Tibial nerve (tissue), 4 donors: ENCODE data around the gene TMEM26. TPM values are rescaled to one million over a fixed set of nuclear protein-coding genes. Genes with fewer than 3 reads are reported as not detected.

Experiments
- DNase-seq, 2 donors: peaks; one replicate each; pipeline ENCODE4 v3.0.0-alpha.2; 2019; ENCODE audit warnings: low spot score in 2 of 2
- H3K27ac ChIP-seq, 4 donors: fragments of 200-600 bp; sonication (generic) in 3 of 4; one replicate each; pipeline ENCODE4 v1.5.1; 2017 to 2019; ENCODE audit warnings: mild to moderate bottlenecking in 1 of 4
- H3K27me3 ChIP-seq, 2 donors: fragments of 200-600 bp; sonication (generic) in 1 of 2; one replicate each; pipeline versions ENCODE4 v1.5.1 to v1.6.0; 2017 to 2019
- H3K36me3 ChIP-seq, 3 donors: fragments of 200-600 bp; sonication (generic); one replicate each; pipeline ENCODE4 v1.5.1; 2018 to 2019
- H3K4me1 ChIP-seq, 4 donors: fragments of 200-600 bp; sonication (generic) in 3 of 4; one replicate each; pipeline ENCODE4 v1.5.1; 2017 to 2019
- H3K4me3 ChIP-seq, 4 donors: fragments of 200-600 bp; sonication (generic) in 3 of 4; one replicate each; pipeline ENCODE4 v1.5.1; 2017 to 2019; ENCODE audit warnings: mild to moderate bottlenecking in 1 of 4, moderate library complexity in 1 of 4
- H3K9me3 ChIP-seq, 4 donors: fragments of 200-600 bp; sonication (generic) in 3 of 4; one replicate each; pipeline ENCODE4 v1.5.1; 2017 to 2019
- CTCF ChIP-seq, 5 experiments: fragments of 200-600 bp in 3 of 5; fragments of 450-650 bp in 2 of 5; sonication (generic) in 3 of 5; IDR thresholded peaks; one replicate each; pipeline ENCODE4 v1.5.1; 2016 to 2019; ENCODE audit warnings: antibody characterized with exemption in 5 of 5, mild to moderate bottlenecking in 3 of 5, moderate library complexity in 2 of 5
- EP300 ChIP-seq, 2 donors: sonication (generic); formaldehyde crosslinking; IDR thresholded peaks; one replicate each; pipeline ENCODE4 v1.6.1; 2017; ENCODE audit warnings: antibody characterized with exemption in 2 of 2, mild to moderate bottlenecking in 1 of 2
- POLR2A ChIP-seq, 2 donors: fragments of 450-650 bp; IDR thresholded peaks; one replicate each; pipeline ENCODE4 v1.6.1; 2017; ENCODE audit warnings: antibody characterized with exemption in 2 of 2, mild to moderate bottlenecking in 2 of 2, moderate library complexity in 2 of 2
- WGBS, 2 donors: methylation state at CpG; one replicate each; pipeline ENCODE4 v1.1.5; 2018; 5-methylcytosine and 5-hydroxymethylcytosine counted together
- total RNA-seq, 4 donors: library from RNA; depleted of rRNA; stranded (reverse); fragments of >200 nt; gene quantifications; one replicate each; pipeline ENCODE4 v1.1.0, GENCODE V29; 2016

TMEM26 gene
- total RNA-seq, 4 donors from 2014 or later, result 0.22 TPM; not detected in 3

GRCh38 chr10:61451357-61451756 is 1.8 kb downstream of the TMEM26 start:
- Histone ChIP-seq H3K27ac (no peak overlapping the region), H3K27me3 (peaks cover 0 to 16% of the 10 kb centered on the region in 2 donors), H3K9me3 (no peaks in the 10 kb centered on the region), H3K4me3 (no peak overlapping the region), H3K36me3 (no peaks in the 10 kb centered on the region), H3K4me1 (peaks cover 0 to 18% (median 5%) of the 10 kb centered on the region in 4 donors)
- no peak for DNase-seq
- 89 to 93% methylated on average over 3 of the region's 3 CpGs for WGBS, 2 donors
- no peak for TF ChIP-seq EP300 (IDR thresholded peaks at IDR 0.05)
- no peak for TF ChIP-seq CTCF (IDR thresholded peaks at IDR 0.05)
- TF ChIP-seq POLR2A (IDR thresholded peaks at IDR 0.05), result no peak

- no peak overlapping the region for H3K27ac ChIP-seq
- DNase-seq, result no peak
- WGBS, 2 donors, result 73% methylated on average over 5 of the region's 5 CpGs
- no peak overlapping the region for H3K4me3 ChIP-seq
- peaks cover 0 to 18% (median 5%) of the 10 kb centered on the region in 4 donors for H3K4me1 ChIP-seq
- TF ChIP-seq POLR2A (IDR thresholded peaks at IDR 0.05), result no peak
- no peak for TF ChIP-seq CTCF (IDR thresholded peaks at IDR 0.05)
- TF ChIP-seq EP300 (IDR thresholded peaks at IDR 0.05), result no peak
- no peaks in the 10 kb centered on the region for H3K36me3 ChIP-seq
- peaks cover 0 to 16% of the 10 kb centered on the region in 2 donors for H3K27me3 ChIP-seq
- H3K9me3 ChIP-seq, result no peaks in the 10 kb centered on the region
Measured at GRCh38 chr10:61448841-61449600, 4.2 kb downstream of the TMEM26 start.

- no peaks in the 10 kb centered on the region for H3K9me3 ChIP-seq
Measured at GRCh38 chr10:61448091-61448490, 5.1 kb downstream of the TMEM26 start.

GRCh38 chr10:61439058-61439609 is 14.0 kb downstream of the TMEM26 start:
- no peaks in the 10 kb centered on the region for H3K9me3 ChIP-seq
- H3K4me1 ChIP-seq, result no peaks in the 10 kb centered on the region
- WGBS, 2 donors, result 66% methylated on average over 4 of the region's 4 CpGs
- H3K27me3 ChIP-seq, result no peaks in the 10 kb centered on the region
- H3K36me3 ChIP-seq, result no peaks in the 10 kb centered on the region
- TF ChIP-seq CTCF (IDR thresholded peaks at IDR 0.05) (no peak), EP300 (IDR thresholded peaks at IDR 0.05) (no peak), POLR2A (IDR thresholded peaks at IDR 0.05) (no peak)
- H3K27ac ChIP-seq, result no peak overlapping the region
- no peak overlapping the region for H3K4me3 ChIP-seq
- DNase-seq, result no peak

More at GRCh38 chr10:61448091-61448490, 5.1 kb downstream of the TMEM26 start:
- H3K36me3 ChIP-seq, result no peaks in the 10 kb centered on the region
- no peak for DNase-seq
- no peak for TF ChIP-seq POLR2A (IDR thresholded peaks at IDR 0.05)
- TF ChIP-seq CTCF (IDR thresholded peaks at IDR 0.05), result no peak
- no peak for TF ChIP-seq EP300 (IDR thresholded peaks at IDR 0.05)
- no peak overlapping the region for H3K27ac ChIP-seq
- H3K4me1 ChIP-seq, result peaks cover 0 to 11% (median 3%) of the 10 kb centered on the region in 4 donors
- WGBS, 2 donors, result 83 to 84% methylated on average over 3 of the region's 3 CpGs
- no peak overlapping the region for H3K4me3 ChIP-seq
- H3K27me3 ChIP-seq, result peaks cover 0 to 12% of the 10 kb centered on the region in 2 donors
